HG03469 (cell line): ENCODE data around the gene CLDN7.

Experiments
- ATAC-seq: cut with Tn5 transposase; IDR thresholded peaks from one replicate; pipeline ENCODE4 v1.9.1; 2021; ENCODE audit warnings: mild to moderate bottlenecking, moderate library complexity, moderate number of reproducible peaks; ENCODE audit not compliant: unreplicated experiment

The CLDN7 gene

GRCh38 chr17:7238420-7239090 is 23.7 kb downstream of the CLDN7 start:
- ATAC-seq = no peak

DNA sequence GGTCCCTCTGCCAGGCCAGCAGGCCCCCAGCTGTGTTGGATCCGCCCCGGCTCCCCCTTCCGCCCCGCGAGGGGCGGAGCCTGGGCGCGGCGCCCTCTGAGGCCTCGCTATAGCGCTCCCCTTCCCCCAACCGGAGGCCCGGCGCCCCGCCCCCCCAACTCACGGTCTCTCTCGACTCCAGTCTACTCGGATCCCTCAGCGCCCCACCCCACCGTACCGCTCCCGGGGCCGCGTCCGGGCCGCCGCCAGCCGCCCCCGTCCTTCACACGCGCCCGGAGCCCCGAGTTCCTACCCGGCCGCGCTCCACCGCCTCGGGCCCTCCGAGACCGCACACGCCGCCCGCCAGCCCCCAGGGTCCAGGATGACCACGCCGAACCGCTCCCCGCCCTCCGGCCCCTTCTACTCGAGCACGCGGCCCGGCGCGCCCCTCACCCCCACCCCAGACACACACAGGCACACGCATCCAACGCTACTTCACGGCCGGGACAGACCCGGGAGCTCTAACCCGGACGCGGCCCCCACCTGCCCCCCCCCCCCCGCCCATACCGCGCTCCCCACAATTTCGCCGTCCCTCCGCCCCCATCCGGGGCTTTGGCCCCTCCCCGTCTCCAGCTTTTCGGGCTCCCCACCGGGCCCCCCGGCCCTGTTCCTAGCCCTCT is 24.4 kb downstream of the CLDN7 start:
- ATAC-seq = no peak

GRCh38 chr17:7237266-7237760 is 25.0 kb downstream of the CLDN7 start:
- no peak for ATAC-seq

DNA sequence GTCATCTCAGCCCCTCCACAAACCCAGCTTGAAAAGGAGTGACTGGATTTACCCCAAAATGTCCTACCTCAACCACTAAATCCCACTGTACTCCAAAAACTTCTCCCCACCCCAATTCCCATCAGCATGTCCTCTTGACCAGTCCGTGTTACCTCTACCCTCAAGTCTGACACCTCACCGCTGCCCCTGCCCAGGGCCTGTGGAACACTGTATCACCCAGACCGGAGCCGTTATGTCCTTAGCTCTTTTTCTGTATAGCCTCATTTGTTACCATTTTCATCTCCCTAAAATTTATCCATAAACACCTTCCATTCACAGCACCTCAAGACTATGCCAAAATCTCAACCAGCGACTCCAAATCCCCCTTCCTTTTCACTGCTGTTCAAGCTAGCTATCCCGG is 25.5 kb downstream of the CLDN7 start:
- no peak for ATAC-seq

DNA sequence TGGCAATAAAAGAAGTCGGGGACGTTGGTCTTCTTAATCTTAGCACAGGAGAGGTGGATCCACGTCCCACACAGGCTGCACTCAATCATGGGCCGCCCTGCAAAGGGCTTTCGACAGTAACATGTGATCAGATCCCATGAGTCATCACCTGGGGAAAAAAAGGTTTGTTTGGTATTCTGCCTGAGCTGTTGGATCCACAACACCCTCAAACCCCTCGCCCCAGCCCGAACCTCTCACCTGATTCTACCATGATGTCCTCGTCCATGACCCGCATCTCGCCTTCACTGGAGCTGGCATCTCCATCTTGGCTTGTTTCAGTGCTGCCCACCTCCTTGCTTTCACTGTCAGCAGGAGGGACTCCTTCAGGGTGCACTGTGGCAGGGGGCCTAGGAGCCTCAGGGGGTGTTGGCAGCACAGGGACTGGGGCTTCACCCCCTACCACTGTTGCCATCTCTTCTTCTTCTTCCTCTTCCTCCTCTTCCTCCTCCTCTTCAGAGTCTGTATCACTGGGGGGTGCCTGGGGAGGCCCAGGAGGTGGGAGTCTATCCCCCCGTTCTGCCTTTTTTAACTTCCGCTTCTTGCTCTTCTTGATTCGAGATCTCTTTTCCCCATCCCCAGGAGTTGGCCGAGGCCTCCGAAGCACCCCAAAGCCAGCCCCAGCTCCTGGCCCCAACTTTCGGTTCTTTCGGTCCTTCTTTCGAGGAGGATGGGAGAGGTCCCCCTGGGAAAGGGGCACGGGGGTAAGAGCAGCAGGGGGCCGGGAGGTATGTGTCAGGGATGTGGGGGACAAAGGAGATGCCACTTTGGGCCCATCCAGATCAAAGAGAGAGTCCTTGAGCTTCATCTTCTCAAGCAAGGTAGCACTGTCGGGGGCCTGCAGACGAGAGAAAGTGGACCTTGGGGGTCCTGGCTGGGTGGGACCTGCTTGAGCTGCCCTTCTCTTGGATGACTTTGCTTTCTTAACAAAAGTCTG is 26.3 kb downstream of the CLDN7 start:
- ATAC-seq = no peak

GRCh38 chr17:7234083-7234951 is 28.0 kb downstream of the CLDN7 start, which contains the start of gene DVL2:
Gene DVL2 (minus strand): TSS chr17:7234517. CDS start chr17:7234262, 255 bp downstream.
- ATAC-seq = no peak

DNA sequence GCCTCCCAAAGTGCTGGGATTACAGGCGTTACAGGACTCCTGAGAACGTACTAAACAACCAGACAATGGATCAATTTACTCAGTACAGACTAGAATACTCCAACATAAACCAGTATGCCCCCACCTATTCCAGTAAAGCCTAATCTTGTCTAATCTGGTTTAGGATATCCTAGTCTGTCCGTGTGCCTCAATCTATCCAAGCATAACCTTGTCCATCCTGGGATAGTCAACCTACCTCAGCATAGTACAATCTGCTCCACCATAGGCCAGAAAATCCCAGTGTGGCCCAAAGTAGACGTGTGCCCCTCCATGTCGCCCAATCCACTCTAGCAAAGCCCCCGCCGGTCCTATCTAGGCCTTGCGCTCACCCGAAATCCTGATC is 28.6 kb downstream of the CLDN7 start:
- ATAC-seq = no peak

GRCh38 chr17:7232114-7232513 is 30.2 kb downstream of the CLDN7 start:
- no peak for ATAC-seq

GRCh38 chr17:7229504-7229903 is 32.8 kb downstream of the CLDN7 start:
- no peak for ATAC-seq

DNA sequence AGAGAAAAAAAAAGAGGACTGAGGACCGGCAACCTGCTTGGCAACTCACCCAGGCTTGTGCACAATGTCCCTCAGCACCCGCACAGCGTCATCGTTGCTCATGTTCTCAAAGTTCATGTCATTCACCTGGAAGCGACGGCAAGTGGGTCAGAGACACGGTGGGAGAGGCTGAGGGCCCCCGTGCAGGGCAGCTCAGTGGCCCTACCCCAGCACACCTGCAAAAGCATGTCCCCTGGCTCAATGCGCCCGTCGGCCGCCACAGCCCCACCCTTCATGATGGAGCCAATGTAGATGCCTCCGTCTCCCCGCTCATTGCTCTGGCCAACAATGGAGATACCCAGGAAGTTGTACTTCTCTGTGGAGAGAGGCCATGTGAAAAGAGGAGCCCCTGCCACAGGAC is 33.4 kb downstream of the CLDN7 start:
- ATAC-seq = no peak

- ATAC-seq = no peak
Measured at GRCh38 chr17:7226721-7227710, 35.3 kb downstream of the CLDN7 start.

DNA sequence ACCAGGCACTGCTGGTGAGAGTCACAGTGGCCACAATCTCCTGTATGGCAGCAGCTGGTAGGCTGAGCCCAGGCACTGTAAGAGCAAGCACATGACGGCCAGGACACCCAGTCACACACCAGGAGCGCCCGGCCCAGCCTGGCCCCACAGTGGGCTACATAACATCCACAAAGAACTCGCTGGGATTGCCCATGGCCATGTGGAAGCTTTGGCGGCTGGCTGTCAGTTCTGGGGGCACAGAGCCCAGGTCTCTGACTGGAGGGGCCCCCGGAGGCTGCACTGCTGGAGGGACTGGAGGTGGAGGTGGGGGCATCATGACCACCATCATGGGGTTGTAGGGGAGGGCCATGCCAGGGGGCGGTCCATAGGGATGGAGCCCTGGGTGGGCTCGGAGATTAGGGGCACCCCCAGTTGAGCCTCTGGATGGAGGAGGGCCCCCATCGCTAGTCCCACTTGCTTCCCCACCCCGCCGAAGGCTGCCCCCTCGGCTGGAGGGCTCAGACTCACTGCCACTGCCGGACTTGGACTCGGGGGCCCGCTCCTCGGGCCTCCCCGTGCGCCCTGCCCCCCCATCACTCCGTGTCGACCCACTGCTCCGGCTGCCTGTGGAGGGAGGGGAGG is 36.5 kb downstream of the CLDN7 start:
- no peak for ATAC-seq

DNA sequence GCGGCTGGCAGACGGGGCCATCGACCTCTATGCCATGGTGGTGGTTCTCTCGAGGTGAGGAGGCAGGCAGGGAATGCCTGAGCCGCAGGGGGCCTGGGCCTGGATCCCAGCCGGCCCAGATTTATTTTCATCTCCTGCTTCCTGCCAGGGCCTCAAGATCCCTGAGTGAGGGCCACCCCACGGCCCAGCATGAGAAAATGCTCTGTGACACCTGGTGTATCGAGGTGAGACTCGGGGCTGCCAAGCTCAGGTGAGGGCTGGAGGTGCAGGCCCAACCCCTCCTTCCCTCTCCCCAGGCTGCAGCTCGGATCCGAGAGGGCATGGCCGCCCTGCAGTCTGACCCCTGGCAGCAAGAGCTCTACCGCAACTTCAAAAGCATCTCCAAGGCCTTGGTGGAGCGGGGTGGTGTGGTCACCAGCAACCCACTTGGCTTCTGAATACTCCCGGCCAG is 37.6 kb downstream of the CLDN7 start:
- ATAC-seq = no peak

DNA sequence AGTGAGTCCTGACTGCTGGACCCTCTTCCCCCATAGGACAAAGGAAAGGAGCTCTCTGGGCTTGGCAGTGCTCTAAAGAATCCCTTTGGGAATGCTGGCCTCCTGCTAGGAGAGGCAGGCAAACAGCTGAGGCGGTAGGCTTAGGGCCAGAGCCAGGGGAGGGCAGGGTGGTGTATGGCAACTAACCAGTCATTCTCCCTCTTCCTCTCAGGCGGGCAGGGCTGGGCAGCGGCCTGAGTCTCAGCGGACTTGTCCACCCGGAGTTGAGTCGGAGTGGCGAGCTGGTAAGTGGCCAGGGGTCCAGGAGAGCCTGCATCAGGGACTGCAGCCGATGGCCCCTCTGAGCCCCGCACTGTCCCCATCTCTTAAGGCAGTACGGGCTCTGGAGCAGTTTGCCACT is 38.2 kb downstream of the CLDN7 start:
- ATAC-seq = no peak

DNA sequence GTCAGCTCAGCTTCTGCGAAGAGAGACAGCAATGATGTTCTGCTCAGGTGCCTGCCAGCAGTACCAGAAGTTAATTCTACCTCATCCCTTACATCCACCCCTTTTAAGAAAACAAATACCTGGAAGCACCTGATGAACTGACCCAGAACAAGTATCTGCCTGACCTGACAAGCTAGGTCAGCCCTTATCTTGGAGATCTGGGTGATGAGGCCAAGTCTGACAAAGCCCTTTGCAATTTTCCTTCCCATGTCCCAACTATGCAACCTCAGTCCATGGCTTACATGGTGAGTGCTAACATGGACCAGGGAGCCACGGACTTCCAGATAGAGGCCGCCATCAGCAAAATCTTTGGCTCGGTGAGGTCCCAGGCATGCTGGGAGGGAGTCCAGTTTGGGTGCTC is 38.9 kb downstream of the CLDN7 start:
- ATAC-seq = no peak

DNA sequence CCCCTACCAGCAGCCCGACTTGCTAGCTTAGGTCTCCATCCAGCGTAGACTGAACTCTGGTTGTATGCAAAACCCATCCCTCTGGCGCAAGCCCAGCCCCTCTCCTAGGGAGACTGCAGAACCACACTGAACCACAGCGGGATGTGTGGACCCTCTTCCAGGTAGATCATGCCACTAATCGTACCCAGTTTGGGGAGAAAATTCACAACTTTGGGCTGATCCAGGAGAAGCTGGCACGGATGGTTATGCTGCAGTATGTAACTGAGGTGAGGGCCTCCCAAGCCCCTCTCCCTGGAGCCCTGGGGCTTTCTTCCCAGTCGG is 39.3 kb downstream of the CLDN7 start:
- ATAC-seq = no peak

DNA sequence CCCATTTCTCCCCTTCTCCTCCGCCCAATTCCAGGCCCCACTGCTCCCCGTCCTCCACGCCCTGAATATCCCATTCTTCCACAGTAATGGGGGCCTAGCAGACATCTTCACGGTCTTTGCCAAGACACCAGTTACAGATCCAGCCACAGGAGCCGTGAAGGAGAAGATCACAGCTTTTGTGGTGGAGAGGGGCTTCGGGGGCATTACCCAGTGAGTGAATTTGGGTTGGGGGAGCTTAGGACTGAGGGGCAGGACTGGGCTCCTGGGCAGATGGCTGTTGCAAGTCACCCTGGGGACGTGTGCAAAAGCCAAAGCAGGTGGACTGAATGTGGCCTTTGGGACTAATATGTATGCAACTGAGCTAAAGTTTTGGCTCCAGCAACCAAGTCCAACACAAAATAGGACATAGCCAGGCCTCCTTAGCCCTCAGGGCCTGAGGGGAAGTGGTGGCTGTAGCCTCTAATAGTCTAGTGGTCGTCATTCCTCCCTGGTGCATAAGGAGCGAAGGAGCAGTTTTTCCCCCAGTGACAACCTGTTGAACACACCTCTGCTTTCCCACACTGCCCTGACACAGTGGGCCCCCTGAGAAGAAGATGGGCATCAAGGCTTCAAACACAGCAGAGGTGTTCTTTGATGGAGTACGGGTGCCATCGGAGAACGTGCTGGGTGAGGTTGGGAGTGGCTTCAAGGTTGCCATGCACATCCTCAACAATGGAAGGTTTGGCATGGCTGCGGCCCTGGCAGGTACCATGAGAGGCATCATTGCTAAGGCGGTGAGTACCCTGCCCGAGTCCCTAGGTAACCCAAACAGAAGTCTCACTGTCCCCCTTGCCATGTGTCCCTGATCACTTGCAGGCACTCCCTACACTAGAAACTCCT is 39.9 kb downstream of the CLDN7 start:
- ATAC-seq = no peak
